Fibroblast of lung (primary cell): Measurements from ENCODE around the gene TMEM31. TPM values are rescaled to one million over a fixed set of nuclear protein-coding genes. Genes with fewer than 3 reads are reported as not detected.

Source experiments
- DNase-seq, 2 donors: peaks; one replicate each; pipeline versions ENCODE4 v3.0.0 to v3.0.0-alpha.2; 2010; ENCODE audit warnings: low read depth in 2 of 2
- H2AFZ ChIP-seq: 2 replicates; pipeline ENCODE4 v1.5.1; 2012; ENCODE audit warnings: low read length, control low read depth, inconsistent platforms
- H3K27ac ChIP-seq: 2 replicates; pipeline ENCODE4 v1.5.1; 2011; ENCODE audit warnings: low read length, control low read depth; ENCODE audit not compliant: insufficient read depth
- H3K27me3 ChIP-seq: 2 replicates; pipeline ENCODE4 v1.5.1; 2011; ENCODE audit warnings: mild to moderate bottlenecking, low read length; ENCODE audit not compliant: control insufficient read depth, insufficient read depth
- H3K36me3 ChIP-seq: 2 replicates; pipeline ENCODE4 v1.5.1; 2011; ENCODE audit warnings: low read length; ENCODE audit not compliant: control insufficient read depth, insufficient read depth
- H3K4me1 ChIP-seq: 2 replicates; pipeline ENCODE4 v1.5.1; 2011; ENCODE audit warnings: low read length; ENCODE audit not compliant: control insufficient read depth, insufficient read depth; ENCODE audit errors: extremely low read depth
- H3K4me2 ChIP-seq: 2 replicates; pipeline ENCODE4 v1.5.1; 2011; ENCODE audit warnings: low read length, control low read depth; ENCODE audit not compliant: insufficient read depth; ENCODE audit errors: extremely low read depth
- H3K4me3 ChIP-seq, 4 experiments: fragments of 200-600 bp in 1 of 4; sonication (generic) in 1 of 4; replicated peaks in 1 of 4; 2 replicates each; pipeline ENCODE4 v1.5.1; 2011 to 2016; ENCODE audit warnings: low read length in 4 of 4, low read depth in 3 of 4, mild to moderate bottlenecking in 3 of 4, control low read depth in 2 of 4, inconsistent platforms in 1 of 4, mixed read lengths in 1 of 4; ENCODE audit not compliant: insufficient read depth in 1 of 4; ENCODE audit errors: control extremely low read depth in 1 of 4
- H3K79me2 ChIP-seq: 2 replicates; pipeline ENCODE4 v1.5.1; 2012; ENCODE audit warnings: mild to moderate bottlenecking, low read length, inconsistent platforms; ENCODE audit not compliant: control insufficient read depth, insufficient read depth
- H3K9ac ChIP-seq: 2 replicates; pipeline ENCODE4 v1.5.1; 2011; ENCODE audit warnings: mild to moderate bottlenecking, low read length, control low read depth; ENCODE audit not compliant: insufficient read depth
- H3K9me3 ChIP-seq: 2 replicates; pipeline ENCODE4 v1.5.1; 2012; ENCODE audit warnings: low read depth, low read length; ENCODE audit not compliant: control insufficient read depth, insufficient read depth
- H4K20me1 ChIP-seq: 2 replicates; pipeline ENCODE4 v1.5.1; 2011; ENCODE audit warnings: low read length; ENCODE audit not compliant: control insufficient read depth, insufficient read depth; ENCODE audit errors: extremely low read depth
- CTCF ChIP-seq, 2 donors: IDR thresholded peaks in 1 of 2; conservative IDR thresholded peaks in 1 of 2; 1 replicate in 1 of 2; 2 replicates in 1 of 2; pipeline ENCODE4 v1.5.1; 2011 to 2012; ENCODE audit warnings: low read length in 2 of 2, control low read depth in 1 of 2, inconsistent platforms in 1 of 2, low read depth in 1 of 2, mild to moderate bottlenecking in 1 of 2
- EZH2 ChIP-seq: IDR thresholded peaks from 2 replicates; pipeline ENCODE4 v1.5.1; 2012; ENCODE audit warnings: low read length, control low read depth, mild to moderate bottlenecking; ENCODE audit errors: missing control alignments
- polyA plus RNA-seq, 2 donors: library from polyadenylated mRNA; depleted of rRNA in 1 of 2; stranded (reverse) in 1 of 2; unstranded in 1 of 2; fragments of >200 nt; gene quantifications; 2 replicates each; pipeline ENCODE4 v1.2.1, GENCODE V29; 2011 to 2012; ENCODE audit warnings: missing spikeins in 1 of 2
- total RNA-seq: library from RNA; depleted of rRNA; stranded (reverse); fragments of >200 nt; gene quantifications from 2 replicates; pipeline ENCODE4 v1.2.1, GENCODE V29; 2014

TMEM31 gene
- total and polyA plus RNA-seq, 2 donors (not counting 1 experiment from before 2014, with no cell fraction given): 0.10 TPM; not detected in 1

DNA sequence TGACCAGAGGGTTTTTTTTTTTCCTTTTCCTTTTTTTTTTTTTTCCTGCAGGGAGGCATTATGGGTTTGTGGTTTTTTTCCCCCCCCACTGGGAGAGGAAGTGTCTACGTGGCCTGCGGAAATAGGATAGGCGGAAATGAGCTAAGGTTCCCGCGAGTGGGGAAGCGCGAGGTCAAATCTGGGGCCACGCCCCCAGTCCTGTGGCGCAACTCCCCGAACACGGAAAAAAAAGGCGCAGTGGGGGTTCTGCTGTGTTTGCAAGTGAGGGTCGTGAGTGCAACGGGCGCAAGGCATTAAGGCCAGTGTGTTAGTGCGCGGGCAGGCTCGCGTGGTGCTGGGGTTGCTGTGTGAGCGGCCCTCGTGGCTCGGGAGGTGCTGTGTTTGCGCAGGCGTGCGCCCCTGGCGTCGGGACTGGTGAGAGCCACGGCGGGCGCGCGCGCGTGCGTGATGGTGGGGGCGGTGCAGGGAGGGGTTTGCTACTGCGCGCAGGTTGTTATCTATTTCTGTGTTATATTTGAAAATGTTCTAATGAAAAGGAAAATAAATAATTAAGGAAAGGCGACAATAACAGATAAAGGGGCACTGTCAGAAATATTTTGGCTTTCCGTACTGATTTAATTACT, 23.5 kb upstream of the TMEM31 start:
- Histone ChIP-seq H3K36me3 (no peaks in the 10 kb centered on the region), H3K9ac (peak overlapping the region; percentile 63), H3K27me3 (no peaks in the 10 kb centered on the region), H3K4me3 (peak overlapping the region; percentile 69 to 96 (median 70)), H3K79me2 (peaks cover 28% of the 10 kb centered on the region), H3K4me1 (peaks cover 3% of the 10 kb centered on the region), H2AFZ (no peak overlapping the region), H3K27ac (peak overlapping the region; percentile 98), H3K4me2 (peak overlapping the region; percentile 28), H4K20me1 (no peaks in the 10 kb centered on the region), H3K9me3 (no peaks in the 10 kb centered on the region)
- TF ChIP-seq CTCF (conservative IDR thresholded peaks at IDR 0.05 in 1 of 2, IDR thresholded peaks at IDR 0.05 in 1 of 2; ENCODE audit: low read depth in 1 of 2, low read length in 2 of 2) (peak; percentile 29 to 34), EZH2 (no peak)
- peak in 1 of 2 donors; percentile 79 for DNase-seq

DNA sequence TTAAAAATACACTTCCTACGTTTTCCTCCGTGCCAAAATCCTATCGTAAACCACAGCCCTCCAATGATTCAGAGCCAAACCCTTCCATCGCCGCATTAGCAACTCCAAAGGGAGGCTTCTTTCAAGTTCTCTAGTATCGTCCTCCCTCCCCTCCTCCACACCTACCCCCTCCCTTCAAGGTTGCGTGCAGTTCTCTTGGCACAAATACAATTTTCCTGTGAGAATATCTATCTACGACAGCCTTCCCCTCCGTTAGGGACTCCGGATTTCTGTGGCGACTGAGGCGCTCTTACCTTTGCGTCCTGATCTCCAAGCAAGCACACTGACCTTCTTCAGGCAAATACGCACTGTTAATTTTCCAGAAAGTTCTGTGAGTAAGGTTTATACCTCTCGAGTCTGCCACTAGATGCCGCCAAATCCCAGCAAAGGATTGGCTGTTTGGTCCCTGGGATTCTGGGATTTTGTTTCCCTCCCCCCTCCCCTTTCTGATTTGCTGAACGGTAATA, 23.0 kb upstream of the TMEM31 start:
- H3K27me3 ChIP-seq: no peaks in the 10 kb centered on the region
- peak overlapping the region; percentile 69 to 96 (median 70) for H3K4me3 ChIP-seq
- H4K20me1 ChIP-seq: no peaks in the 10 kb centered on the region
- peaks cover 3% of the 10 kb centered on the region for H3K4me1 ChIP-seq
- peak overlapping the region; percentile 32 for H3K4me2 ChIP-seq
- no peaks in the 10 kb centered on the region for H3K36me3 ChIP-seq
- peaks cover 28% of the 10 kb centered on the region for H3K79me2 ChIP-seq
- DNase-seq: peak; percentile 71 to 86
- H3K9me3 ChIP-seq: no peaks in the 10 kb centered on the region
- TF ChIP-seq CTCF (conservative IDR thresholded peaks at IDR 0.05 in 1 of 2, IDR thresholded peaks at IDR 0.05 in 1 of 2; ENCODE audit: low read depth in 1 of 2, low read length in 2 of 2): peak; percentile 70 to 72
- TF ChIP-seq EZH2: no peak
- peak overlapping the region; percentile 29 for H2AFZ ChIP-seq
- H3K27ac ChIP-seq: peak overlapping the region; percentile 98
- H3K9ac ChIP-seq: peak overlapping the region; percentile 63

DNA sequence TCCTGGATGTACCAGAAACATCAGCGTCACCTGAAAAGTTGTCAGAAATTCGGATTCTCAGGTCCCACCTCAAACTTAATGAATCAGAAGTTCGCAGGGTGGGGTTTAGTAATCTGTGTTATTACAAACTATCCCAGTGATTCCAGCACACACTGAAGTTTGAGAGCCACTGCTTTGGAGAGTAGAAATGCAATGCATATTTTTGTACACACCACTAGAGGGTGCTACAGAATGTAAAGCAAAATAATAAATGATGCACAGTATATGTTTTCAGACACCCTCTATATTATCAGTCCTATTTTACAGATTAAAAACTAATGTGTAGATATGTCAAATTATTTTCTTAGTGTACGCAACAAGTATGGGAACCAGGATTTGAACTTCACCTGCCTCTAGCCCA, 21.8 kb upstream of the TMEM31 start:
- DNase-seq: peak; percentile 24 to 60
- H3K4me2 ChIP-seq: no peak overlapping the region
- peaks cover 24% of the 10 kb centered on the region for H3K79me2 ChIP-seq
- H2AFZ ChIP-seq: no peak overlapping the region
- no peaks in the 10 kb centered on the region for H4K20me1 ChIP-seq
- H3K36me3 ChIP-seq: no peaks in the 10 kb centered on the region
- peaks cover 1% of the 10 kb centered on the region for H3K4me1 ChIP-seq
- no peaks in the 10 kb centered on the region for H3K27me3 ChIP-seq
- no peak overlapping the region for H3K27ac ChIP-seq
- TF ChIP-seq CTCF (conservative IDR thresholded peaks at IDR 0.05 in 1 of 2, IDR thresholded peaks at IDR 0.05 in 1 of 2; ENCODE audit: low read depth in 1 of 2, low read length in 2 of 2) (peak; percentile 30 to 53), EZH2 (no peak)
- H3K9ac ChIP-seq: no peak overlapping the region
- no peak overlapping the region for H3K4me3 ChIP-seq
- H3K9me3 ChIP-seq: no peaks in the 10 kb centered on the region
